ENCODE data around the gene CEP192.

DNA sequence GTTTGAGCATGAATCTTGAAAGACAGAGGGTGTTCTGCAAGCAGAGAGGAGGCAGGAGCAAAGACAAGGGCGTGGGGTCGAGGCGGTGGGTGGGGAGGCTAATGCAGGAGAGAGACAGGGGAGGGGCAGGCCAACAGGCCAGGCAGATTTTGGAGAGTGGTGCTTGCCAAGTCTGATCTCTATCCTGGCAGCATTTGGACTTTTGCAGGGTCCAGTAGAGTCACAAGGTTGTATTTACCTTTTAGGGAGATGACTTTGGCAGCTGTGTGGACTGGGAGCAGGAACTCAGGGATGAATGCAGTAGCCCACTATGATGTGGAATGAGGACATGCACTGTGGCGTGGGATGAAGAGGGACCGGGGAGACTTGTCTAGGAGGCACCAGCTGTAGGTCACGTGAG lies 15.7 kb upstream of the CEP192 start:
- TF ChIP-seq, protein P1, sequence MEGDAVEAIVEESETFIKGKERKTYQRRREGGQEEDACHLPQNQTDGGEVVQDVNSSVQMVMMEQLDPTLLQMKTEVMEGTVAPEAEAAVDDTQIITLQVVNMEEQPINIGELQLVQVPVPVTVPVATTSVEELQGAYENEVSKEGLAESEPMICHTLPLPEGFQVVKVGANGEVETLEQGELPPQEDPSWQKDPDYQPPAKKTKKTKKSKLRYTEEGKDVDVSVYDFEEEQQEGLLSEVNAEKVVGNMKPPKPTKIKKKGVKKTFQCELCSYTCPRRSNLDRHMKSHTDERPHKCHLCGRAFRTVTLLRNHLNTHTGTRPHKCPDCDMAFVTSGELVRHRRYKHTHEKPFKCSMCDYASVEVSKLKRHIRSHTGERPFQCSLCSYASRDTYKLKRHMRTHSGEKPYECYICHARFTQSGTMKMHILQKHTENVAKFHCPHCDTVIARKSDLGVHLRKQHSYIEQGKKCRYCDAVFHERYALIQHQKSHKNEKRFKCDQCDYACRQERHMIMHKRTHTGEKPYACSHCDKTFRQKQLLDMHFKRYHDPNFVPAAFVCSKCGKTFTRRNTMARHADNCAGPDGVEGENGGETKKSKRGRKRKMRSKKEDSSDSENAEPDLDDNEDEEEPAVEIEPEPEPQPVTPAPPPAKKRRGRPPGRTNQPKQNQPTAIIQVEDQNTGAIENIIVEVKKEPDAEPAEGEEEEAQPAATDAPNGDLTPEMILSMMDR (IDR thresholded peaks at IDR 0.05) = no peak
- TF ChIP-seq POLR2A (IDR thresholded peaks at IDR 0.05) = no peak

Measured in breast epithelium (tissue), 3 donors.